Effector CD4-positive, alpha-beta T cell (primary cell): ENCODE data around the gene RPS6KL1.

Experiments
- DNase-seq: peaks from one replicate; pipeline ENCODE4 v3.0.0-alpha.2; 2020
- total RNA-seq: gene quantifications from one replicate; lab custom pipeline; 2026; lab: John Stamatoyannopoulos, UW

RPS6KL1 gene
- total RNA-seq, result 5.6 reads per million, percentile 22 among the genes with 10 or more reads in this experiment

GRCh38 chr14:74922752-74923401, at the start of gene RPS6KL1:
Gene RPS6KL1, minus strand, starts transcription at chr14:74923260. Its CDS starts 1,719 bp downstream, at chr14:74921541.
- peak; percentile 65 for DNase-seq

DNA sequence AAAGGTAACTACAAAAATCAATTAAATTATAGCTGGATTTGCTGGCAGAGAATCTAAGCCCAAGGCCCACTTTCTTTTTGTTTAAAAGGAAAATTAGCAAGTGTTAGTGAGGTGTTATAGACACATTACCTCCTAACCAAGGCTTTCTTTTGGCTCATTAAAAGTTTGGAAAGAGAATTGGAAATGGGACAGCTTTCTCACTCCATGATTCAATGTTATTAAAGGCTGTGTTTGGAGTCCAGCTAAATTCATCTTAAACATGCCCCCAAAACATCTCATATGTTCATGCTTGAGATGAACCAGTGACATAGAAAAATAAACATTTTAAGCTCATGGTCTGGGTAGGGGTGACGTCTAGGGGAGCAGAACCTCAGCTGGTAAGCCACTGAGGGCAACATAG, 45.8 kb upstream of the RPS6KL1 start:
- DNase-seq, result no peak

GRCh38 chr14:74965486-74966153, 42.6 kb upstream of the RPS6KL1 start:
- no peak for DNase-seq

GRCh38 chr14:74964787-74965485, 41.9 kb upstream of the RPS6KL1 start:
- no peak for DNase-seq

- DNase-seq, result no peak
Measured at GRCh38 chr14:74963705-74964271, 40.7 kb upstream of the RPS6KL1 start.

- no peak for DNase-seq
Measured at GRCh38 chr14:74963178-74963704, 40.2 kb upstream of the RPS6KL1 start.

- no peak for DNase-seq
Measured at GRCh38 chr14:74962493-74962892, 39.4 kb upstream of the RPS6KL1 start.

DNA sequence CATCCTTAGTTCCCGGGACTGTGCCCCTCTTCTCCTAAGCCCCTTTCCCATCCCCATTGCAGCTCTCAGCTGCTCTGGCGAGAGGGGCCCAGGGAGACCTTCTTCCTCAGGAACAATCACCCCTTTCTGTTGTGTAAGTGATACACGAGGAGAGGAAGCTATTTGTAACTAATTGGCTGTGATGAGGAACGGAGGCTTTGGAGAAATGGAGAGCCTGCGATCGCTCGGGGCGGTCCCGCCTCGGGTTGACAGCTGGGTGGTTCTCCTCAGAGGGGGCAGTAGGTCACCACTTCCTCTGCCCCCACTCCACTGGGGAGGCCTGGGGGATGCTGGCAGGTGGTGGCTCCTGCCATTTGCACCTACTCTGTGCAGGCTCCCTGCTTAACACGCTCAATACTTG, 39.0 kb upstream of the RPS6KL1 start:
- no peak for DNase-seq

DNA sequence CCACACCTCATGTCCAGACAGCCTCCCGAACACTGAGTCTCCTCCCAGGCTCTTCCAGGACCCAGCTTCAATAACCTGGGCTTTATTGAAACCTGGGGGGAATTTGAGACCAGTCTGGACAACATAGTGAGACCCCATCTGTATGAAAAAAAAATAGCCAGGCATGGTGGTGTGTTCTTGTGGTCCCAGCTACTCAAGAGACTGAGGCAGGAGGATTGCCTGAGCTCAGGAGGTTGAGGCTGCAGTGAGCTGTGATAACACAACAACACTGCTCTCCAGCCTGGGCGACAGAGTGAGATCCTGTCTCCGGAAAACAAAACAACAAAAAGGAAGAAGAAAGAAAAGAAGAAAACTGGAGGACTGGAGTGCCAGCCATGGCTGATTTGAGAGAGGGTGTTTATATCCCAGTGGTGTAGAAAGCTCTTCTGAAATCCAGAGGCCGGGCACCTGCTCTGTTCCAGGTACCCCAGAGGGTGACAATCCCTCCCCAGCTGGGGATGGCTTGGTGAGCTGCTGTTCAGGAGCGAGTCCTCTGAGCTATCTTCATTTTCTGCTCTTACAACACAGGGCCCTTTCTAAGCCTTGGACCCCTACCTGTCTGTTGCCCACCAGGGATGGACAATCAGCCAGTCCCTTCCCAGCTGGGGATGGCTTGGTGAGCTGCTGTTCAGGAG, 38.3 kb upstream of the RPS6KL1 start:
- DNase-seq, result no peak

GRCh38 chr14:74960736-74961135, 37.7 kb upstream of the RPS6KL1 start:
- DNase-seq, result no peak

- DNase-seq, result no peak
Measured at GRCh38 chr14:74959596-74960180, 36.6 kb upstream of the RPS6KL1 start.

- DNase-seq, result no peak
Measured at GRCh38 chr14:74956280-74957072, 33.4 kb upstream of the RPS6KL1 start.

- DNase-seq, result no peak
Measured at GRCh38 chr14:74956027-74956279, 32.9 kb upstream of the RPS6KL1 start.

DNA sequence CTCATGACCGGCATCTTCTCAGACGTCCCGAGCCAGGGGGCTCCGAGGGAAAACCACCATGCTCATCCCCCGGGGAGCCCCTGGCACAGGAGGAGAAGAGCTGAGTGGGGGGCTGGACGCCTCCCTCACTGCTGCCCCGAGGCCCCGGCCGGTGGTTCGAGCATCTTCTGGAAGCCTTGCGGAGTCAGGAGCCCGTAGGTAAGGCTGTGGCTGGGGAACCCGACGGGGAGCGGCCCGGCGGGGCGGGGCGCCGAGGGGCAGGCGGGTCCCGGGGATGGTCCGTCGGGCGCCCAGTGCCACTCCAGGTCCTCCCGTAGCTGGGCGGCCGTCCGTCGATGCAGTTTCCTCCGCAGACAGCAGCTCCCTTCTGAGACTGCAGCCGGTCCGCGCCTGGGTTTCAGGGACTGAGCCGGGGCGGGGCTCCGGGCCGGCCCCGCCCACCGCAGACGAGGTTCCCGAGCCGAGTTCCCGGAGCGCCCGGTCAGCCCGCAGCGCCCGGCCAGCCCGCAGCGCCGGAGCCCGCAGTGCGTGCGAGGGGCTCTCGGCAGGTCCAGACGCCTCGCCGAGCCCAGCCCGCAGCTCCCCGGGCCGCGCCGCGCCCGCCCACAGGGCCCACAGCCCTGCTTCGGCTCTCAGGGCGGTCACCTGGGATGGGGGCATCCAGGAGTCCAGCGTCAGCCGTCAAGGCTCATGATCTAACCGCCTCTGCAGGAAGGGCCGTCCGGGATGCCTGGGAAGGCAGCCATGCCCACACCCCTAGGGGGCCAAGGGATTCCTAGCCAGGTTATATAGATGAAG, 32.4 kb upstream of the RPS6KL1 start, which contains the start of gene PGF:
PGF (minus strand) TSS at position 369 of the 798 bp plus-strand sequence; CDS start at position 14, 355 bp downstream.
- DNase-seq, result peak; percentile 10

DNA sequence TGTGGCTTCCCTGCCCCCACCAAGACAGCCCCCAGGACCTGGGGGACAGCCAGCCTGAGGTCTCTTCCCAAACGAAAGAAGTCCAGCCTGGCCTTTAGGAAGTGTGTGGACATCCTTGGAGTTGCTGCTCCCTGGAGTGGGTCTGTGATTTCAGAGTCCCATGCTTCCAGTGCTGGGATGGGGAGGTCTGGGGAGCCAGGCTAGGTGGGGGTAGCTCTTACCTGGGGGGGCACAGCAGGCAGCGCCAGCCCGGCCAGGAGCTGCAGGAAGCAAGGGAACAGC, 31.8 kb upstream of the RPS6KL1 start:
- DNase-seq, result no peak

DNA sequence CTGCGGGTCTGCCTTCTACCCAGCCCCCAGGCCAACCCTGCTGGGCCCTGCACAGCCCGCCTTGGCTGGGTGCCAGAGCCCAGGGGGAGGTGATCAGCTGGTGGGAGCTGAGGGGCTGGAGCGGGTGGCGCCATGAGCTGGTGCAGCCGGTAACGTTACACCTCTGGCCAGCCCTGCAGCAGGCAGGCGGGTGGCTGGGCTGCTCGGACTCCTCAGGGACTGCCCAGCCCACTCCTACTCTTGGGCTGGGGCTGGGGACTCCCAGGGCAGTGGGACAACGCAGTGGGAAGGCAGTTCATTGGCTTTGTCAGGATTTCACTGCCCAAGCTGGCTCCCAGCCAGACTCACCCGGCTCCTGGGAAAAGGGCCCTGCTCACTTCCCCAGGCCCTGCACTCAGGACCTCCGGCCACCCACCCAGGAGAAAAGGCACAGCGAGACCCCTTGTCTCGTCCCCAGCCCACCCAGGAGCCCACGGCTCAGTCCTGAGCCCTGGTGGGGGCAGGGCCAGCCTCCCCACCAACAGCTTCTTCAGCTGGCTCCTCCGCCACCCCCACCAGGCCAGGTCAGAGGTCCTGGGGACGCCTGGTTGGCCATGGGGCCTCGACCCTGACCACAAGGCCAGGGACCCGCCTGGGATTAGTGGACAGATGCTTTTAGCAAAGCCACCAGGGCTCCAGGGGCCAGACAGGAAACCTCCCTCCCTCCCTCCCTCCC, 31.3 kb upstream of the RPS6KL1 start:
- DNase-seq, result no peak

GRCh38 chr14:74953686-74954085, 30.6 kb upstream of the RPS6KL1 start:
- no peak for DNase-seq

- DNase-seq, result no peak
Measured at GRCh38 chr14:74952697-74953484, 29.8 kb upstream of the RPS6KL1 start.

DNA sequence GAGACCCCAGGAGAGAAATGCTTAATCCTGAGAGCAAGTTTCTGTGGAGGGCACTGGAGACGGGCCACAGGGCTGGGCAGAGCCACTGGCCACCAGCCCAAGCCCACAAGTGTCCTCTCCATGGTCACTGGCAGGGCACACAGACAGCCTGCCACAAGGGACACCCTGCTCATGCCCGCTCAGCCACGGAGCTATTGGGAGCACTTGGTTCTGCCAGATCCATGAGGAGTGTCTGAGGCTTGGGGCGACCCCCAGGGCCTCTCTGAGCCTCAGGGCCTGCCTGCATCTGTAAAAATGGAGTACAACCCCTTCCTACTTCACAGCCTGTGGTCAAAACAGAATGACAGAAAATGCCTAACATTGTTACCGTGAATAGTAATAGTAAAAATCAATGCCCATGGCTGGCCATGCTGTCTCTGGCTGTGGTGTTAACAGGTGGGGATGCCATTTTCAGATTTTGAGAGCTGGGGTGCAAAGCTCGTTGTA, 29.2 kb upstream of the RPS6KL1 start:
- DNase-seq, result no peak
